ENCODE data around the gene CDC26. TPM values are rescaled to one million over a fixed set of nuclear protein-coding genes. Genes with fewer than 3 reads are reported as not detected.

CDC26 gene
- total RNA-seq, 1 donor from 2014 or later, result 34.8 TPM

DNA sequence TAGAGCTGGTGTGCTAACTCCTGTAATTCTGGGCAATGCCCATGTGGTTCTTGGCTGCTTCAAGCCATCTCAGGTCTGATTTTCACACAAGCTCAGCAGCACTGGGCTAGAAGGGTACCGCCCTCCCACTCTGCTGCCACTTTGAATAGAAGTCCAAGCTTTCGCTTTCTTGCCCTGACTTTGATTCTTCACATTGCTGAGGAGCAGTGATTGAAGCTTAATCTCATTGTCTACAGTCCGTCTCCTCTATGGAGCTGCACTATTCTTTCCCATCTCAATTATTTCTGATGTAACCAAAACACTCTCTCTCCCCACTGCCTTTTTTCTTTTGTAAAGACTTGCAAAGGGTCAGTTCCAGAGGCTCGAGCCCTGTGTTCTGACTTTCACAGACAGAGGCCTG, 40.7 kb upstream of the CDC26 start:
- no peak for TF ChIP-seq CTCF (conservative IDR thresholded peaks at IDR 0.05)
- H3K9me3 Mint-ChIP-seq, result no peaks in the 10 kb centered on the region
- H3K36me3 Mint-ChIP-seq, result peaks cover 6% of the 10 kb centered on the region
- H3K4me1 Mint-ChIP-seq (ENCODE audit: unreplicated experiment), result no peaks in the 10 kb centered on the region
- H3K27ac Mint-ChIP-seq, result no peak overlapping the region
- no peak for DNase-seq (ENCODE audit: extremely low spot score, unreplicated experiment)
- no peak overlapping the region for H3K4me3 Mint-ChIP-seq
- H3K27me3 Mint-ChIP-seq, result no peaks in the 10 kb centered on the region

GRCh38 chr9:113315231-113315630, 39.9 kb upstream of the CDC26 start:
- H3K4me1 Mint-ChIP-seq (ENCODE audit: unreplicated experiment), result no peaks in the 10 kb centered on the region
- TF ChIP-seq CTCF (conservative IDR thresholded peaks at IDR 0.05), result no peak
- H3K27me3 Mint-ChIP-seq, result no peaks in the 10 kb centered on the region
- no peak for DNase-seq (ENCODE audit: extremely low spot score, unreplicated experiment)
- H3K4me3 Mint-ChIP-seq, result no peak overlapping the region
- no peak overlapping the region for H3K27ac Mint-ChIP-seq
- H3K9me3 Mint-ChIP-seq, result no peaks in the 10 kb centered on the region
- H3K36me3 Mint-ChIP-seq, result peaks cover 6% of the 10 kb centered on the region

- H3K4me1 Mint-ChIP-seq (ENCODE audit: unreplicated experiment), result peaks cover 3% of the 10 kb centered on the region
- no peak for DNase-seq (ENCODE audit: extremely low spot score, unreplicated experiment)
- no peak overlapping the region for H3K27ac Mint-ChIP-seq
Observed at GRCh38 chr9:113313261-113313660, 37.9 kb upstream of the CDC26 start.

DNA sequence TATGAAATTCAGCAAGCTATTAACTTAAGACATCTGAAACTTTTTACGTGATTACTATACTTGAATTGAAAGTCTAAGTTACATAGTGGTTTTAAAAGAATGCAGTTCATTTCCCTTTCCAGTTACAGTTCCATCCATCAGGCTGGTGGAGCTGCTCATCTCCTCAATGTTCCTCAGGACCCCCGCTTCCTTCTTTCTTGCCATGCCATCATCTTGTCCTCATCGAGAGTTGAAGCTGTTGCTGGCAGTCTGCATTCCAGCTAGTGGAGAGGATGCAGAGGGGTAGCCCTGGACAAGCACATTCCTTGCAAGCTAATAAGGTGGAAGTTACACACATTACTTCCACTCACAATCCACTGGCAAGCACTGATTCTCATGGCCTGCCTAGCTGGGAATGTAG, 36.6 kb upstream of the CDC26 start:
- no peak for TF ChIP-seq CTCF (conservative IDR thresholded peaks at IDR 0.05)
- H3K4me3 Mint-ChIP-seq, result no peak overlapping the region
- no peaks in the 10 kb centered on the region for H3K9me3 Mint-ChIP-seq
- H3K4me1 Mint-ChIP-seq (ENCODE audit: unreplicated experiment), result peaks cover 3% of the 10 kb centered on the region
- no peak for DNase-seq (ENCODE audit: extremely low spot score, unreplicated experiment)
- H3K27ac Mint-ChIP-seq, result no peak overlapping the region
- no peaks in the 10 kb centered on the region for H3K27me3 Mint-ChIP-seq
- H3K36me3 Mint-ChIP-seq, result no peaks in the 10 kb centered on the region

More at GRCh38 chr9:113313261-113313660, 37.9 kb upstream of the CDC26 start:
- H3K9me3 Mint-ChIP-seq, result no peaks in the 10 kb centered on the region
- no peaks in the 10 kb centered on the region for H3K27me3 Mint-ChIP-seq
- TF ChIP-seq CTCF (conservative IDR thresholded peaks at IDR 0.05), result no peak
- no peak overlapping the region for H3K4me3 Mint-ChIP-seq
- no peaks in the 10 kb centered on the region for H3K36me3 Mint-ChIP-seq

DNA sequence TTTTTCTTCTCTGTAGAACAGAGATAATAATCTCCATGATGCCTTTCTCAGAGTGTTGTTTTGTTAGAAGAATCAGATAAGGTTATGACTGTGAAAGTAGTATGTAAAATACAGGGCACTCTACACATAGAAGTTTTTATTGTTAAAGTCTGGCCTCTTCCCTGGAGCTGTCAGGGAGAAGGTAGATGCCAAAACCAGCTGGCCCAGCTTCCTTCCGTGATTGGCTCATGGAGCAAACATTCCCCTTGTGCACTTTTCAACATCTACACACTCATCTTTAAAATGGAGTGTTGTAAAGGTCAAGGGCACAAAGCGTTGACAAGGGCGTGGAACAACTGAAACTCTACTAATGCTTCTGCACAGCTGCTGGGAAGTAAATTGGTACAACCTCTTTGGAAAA, 35.2 kb upstream of the CDC26 start:
- no peak overlapping the region for H3K27ac Mint-ChIP-seq
- H3K27me3 Mint-ChIP-seq, result no peaks in the 10 kb centered on the region
- peaks cover 3% of the 10 kb centered on the region for H3K4me1 Mint-ChIP-seq (ENCODE audit: unreplicated experiment)
- H3K36me3 Mint-ChIP-seq, result no peaks in the 10 kb centered on the region
- TF ChIP-seq CTCF (conservative IDR thresholded peaks at IDR 0.05), result no peak
- no peak for DNase-seq (ENCODE audit: extremely low spot score, unreplicated experiment)
- no peaks in the 10 kb centered on the region for H3K9me3 Mint-ChIP-seq
- no peak overlapping the region for H3K4me3 Mint-ChIP-seq

DNA sequence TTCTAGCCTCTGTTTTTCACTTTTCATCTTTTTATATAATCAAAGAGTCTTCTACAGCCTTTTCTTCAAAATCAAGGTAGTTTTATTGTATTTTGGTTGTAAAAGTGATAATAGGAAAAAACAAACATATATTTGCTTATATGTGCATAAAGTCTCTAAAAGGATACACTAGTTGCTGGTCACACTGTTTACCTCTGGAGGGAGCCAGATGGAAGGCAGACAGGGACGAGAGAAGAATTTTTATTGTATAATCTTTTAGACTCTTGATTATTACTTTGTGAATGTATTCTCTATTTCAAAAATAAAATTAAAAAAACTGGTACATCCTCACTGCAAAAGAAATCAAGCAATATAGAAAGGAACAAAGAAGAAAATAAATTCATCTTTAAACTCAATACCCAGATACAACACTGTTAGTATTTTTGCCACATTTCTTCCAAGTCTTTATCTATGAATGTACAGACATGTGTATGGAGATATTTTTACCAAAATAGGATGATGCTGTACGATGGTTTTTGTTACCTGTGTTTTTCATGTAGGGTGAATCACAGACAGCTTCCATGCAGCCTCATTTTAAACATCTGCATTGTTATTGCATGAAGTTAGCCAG, 33.9 kb upstream of the CDC26 start:
- TF ChIP-seq CTCF (conservative IDR thresholded peaks at IDR 0.05), result peak; percentile 80
- no peaks in the 10 kb centered on the region for H3K27me3 Mint-ChIP-seq
- no peak overlapping the region for H3K4me3 Mint-ChIP-seq
- peak overlapping the region; percentile 31 for H3K27ac Mint-ChIP-seq
- no peaks in the 10 kb centered on the region for H3K36me3 Mint-ChIP-seq
- no peak for DNase-seq (ENCODE audit: extremely low spot score, unreplicated experiment)
- H3K4me1 Mint-ChIP-seq (ENCODE audit: unreplicated experiment), result peaks cover 3% of the 10 kb centered on the region
- no peaks in the 10 kb centered on the region for H3K9me3 Mint-ChIP-seq

Data from type B pancreatic cell (in vitro differentiated cells).